ENCODE measurements around the gene TOX3. TPM values are rescaled to one million over a fixed set of nuclear protein-coding genes. Genes with fewer than 3 reads are reported as not detected.

TOX3 gene
- total RNA-seq, 1 donor, result not detected

GRCh38 chr16:52399116-52399515 is 147.8 kb downstream of the TOX3 start:
- no peaks in the 10 kb centered on the region for H3K27me3 ChIP-seq (ENCODE audit: insufficient read depth, low read length)
- H3K9me3 ChIP-seq (ENCODE audit: low read depth, low read length), result no peaks in the 10 kb centered on the region
- H3K4me3 ChIP-seq (ENCODE audit: low read length), result no peak overlapping the region
- H3K4me1 ChIP-seq (ENCODE audit: insufficient read depth, low read length), result no peaks in the 10 kb centered on the region

- Histone ChIP-seq H3K4me3 (ENCODE audit: low read length) (no peak overlapping the region), H3K4me1 (ENCODE audit: insufficient read depth, low read length) (no peaks in the 10 kb centered on the region), H3K27me3 (ENCODE audit: insufficient read depth, low read length) (no peaks in the 10 kb centered on the region), H3K9me3 (ENCODE audit: low read depth, low read length) (no peaks in the 10 kb centered on the region)
Observed at GRCh38 chr16:52398491-52398960, 148.4 kb downstream of the TOX3 start.

GRCh38 chr16:52398021-52398420 is 148.9 kb downstream of the TOX3 start:
- H3K9me3 ChIP-seq (ENCODE audit: low read depth, low read length), result no peaks in the 10 kb centered on the region
- no peaks in the 10 kb centered on the region for H3K27me3 ChIP-seq (ENCODE audit: insufficient read depth, low read length)
- H3K4me1 ChIP-seq (ENCODE audit: insufficient read depth, low read length), result no peaks in the 10 kb centered on the region
- H3K4me3 ChIP-seq (ENCODE audit: low read length), result no peak overlapping the region

GRCh38 chr16:52393448-52393847 is 153.5 kb downstream of the TOX3 start:
- Histone ChIP-seq H3K4me3 (ENCODE audit: low read length) (no peak overlapping the region), H3K9me3 (ENCODE audit: low read depth, low read length) (no peaks in the 10 kb centered on the region), H3K4me1 (ENCODE audit: insufficient read depth, low read length) (no peaks in the 10 kb centered on the region), H3K27me3 (ENCODE audit: insufficient read depth, low read length) (no peaks in the 10 kb centered on the region)

DNA sequence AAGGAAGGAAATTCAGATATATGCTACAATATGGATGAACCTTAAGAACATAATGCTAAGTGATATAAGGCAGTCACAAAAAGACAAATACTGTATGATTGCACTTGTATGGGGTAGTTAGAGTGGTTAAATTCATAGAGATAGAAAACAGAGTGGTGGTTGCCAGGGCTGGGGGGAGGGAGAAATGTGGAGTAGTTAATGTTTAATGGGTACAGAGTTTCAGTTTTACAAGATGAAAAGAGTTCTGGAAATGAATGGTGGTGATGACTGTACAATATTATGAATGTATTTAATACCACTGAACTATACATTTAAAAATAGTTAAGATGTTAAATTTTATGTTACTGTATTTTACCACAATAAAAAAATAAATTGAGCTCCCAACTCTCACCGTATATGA is 157.9 kb downstream of the TOX3 start:
- Histone ChIP-seq H3K4me1 (ENCODE audit: insufficient read depth, low read length) (no peaks in the 10 kb centered on the region), H3K27me3 (ENCODE audit: insufficient read depth, low read length) (no peaks in the 10 kb centered on the region), H3K4me3 (ENCODE audit: low read length) (no peak overlapping the region), H3K9me3 (ENCODE audit: low read depth, low read length) (no peaks in the 10 kb centered on the region)

Measured in mononuclear cell (primary cell).